SKM-1 (cell line): ENCODE measurements around the gene SLC2A13.
A peak's percentile ranks its signal among the peaks of the same experiment; 100 is the strongest.
"Not testable (repeated sequence)": the region's sequence is repeated elsewhere in the genome, so short reads cannot be mapped to it uniquely, and the experiment has no call there.

Experiments
- DNase-seq: peaks from one replicate; lab custom pipeline; 2025; ENCODE audit not compliant: unreplicated experiment; lab: John Stamatoyannopoulos, UW

Gene SLC2A13

GRCh38 chr12:40044396-40044795, 61.5 kb downstream of the SLC2A13 start:
- no peak for DNase-seq

- DNase-seq, result no peak
These were observed 66.3 kb downstream of the SLC2A13 start for GRCh38 chr12:40039598-40039997.

GRCh38 chr12:40038619-40039018, 67.3 kb downstream of the SLC2A13 start:
- DNase-seq, result no peak

- DNase-seq, result no peak
These were observed 71.2 kb downstream of the SLC2A13 start for GRCh38 chr12:40034712-40035111.

GRCh38 chr12:40034156-40034555, 71.7 kb downstream of the SLC2A13 start:
- DNase-seq, result no peak

GRCh38 chr12:40033242-40033630, 72.6 kb downstream of the SLC2A13 start:
- no peak for DNase-seq

GRCh38 chr12:40032433-40033241, 73.2 kb downstream of the SLC2A13 start:
- DNase-seq, result no peak

GRCh38 chr12:40031965-40032364, 73.9 kb downstream of the SLC2A13 start:
- DNase-seq, result no peak

- not testable (repeated sequence) for DNase-seq
These were observed 74.9 kb downstream of the SLC2A13 start for GRCh38 chr12:40030970-40031369.

GRCh38 chr12:40028296-40028695, 77.6 kb downstream of the SLC2A13 start:
- no peak for DNase-seq

- DNase-seq, result no peak
These were observed 83.0 kb downstream of the SLC2A13 start for GRCh38 chr12:40022850-40023249.

- no peak for DNase-seq
These were observed 85.6 kb downstream of the SLC2A13 start for GRCh38 chr12:40020261-40020691.

- DNase-seq, result no peak
These were observed 88.4 kb downstream of the SLC2A13 start for GRCh38 chr12:40017488-40017887.

- no peak for DNase-seq
These were observed 88.9 kb downstream of the SLC2A13 start for GRCh38 chr12:40016980-40017379.

- no peak for DNase-seq
These were observed 90.0 kb downstream of the SLC2A13 start for GRCh38 chr12:40015881-40016280.

- no peak for DNase-seq
These were observed 90.5 kb downstream of the SLC2A13 start for GRCh38 chr12:40015345-40015744.

- no peak for DNase-seq
These were observed 92.0 kb downstream of the SLC2A13 start for GRCh38 chr12:40013847-40014246.

- no peak for DNase-seq
These were observed 92.6 kb downstream of the SLC2A13 start for GRCh38 chr12:40013292-40013691.

GRCh38 chr12:40012711-40013110, 93.2 kb downstream of the SLC2A13 start:
- DNase-seq, result no peak

GRCh38 chr12:40011775-40012129, 94.1 kb downstream of the SLC2A13 start:
- DNase-seq, result no peak

- peak; percentile 28 for DNase-seq
These were observed 94.7 kb downstream of the SLC2A13 start for GRCh38 chr12:40010899-40011774.
